ENCODE measurements around the gene MATN1. TPM values are rescaled to one million over a fixed set of nuclear protein-coding genes. Genes with fewer than 3 reads are reported as not detected.

MATN1 gene
- total and polyA plus RNA-seq, 2 experiments from 2014 or later: 0.32 TPM; not detected in 1

GRCh38 chr1:30743584-30744059 is 20.2 kb upstream of the MATN1 start:
- Histone ChIP-seq H3F3A (ENCODE audit: insufficient read depth) (no peaks in the 10 kb centered on the region), H3K4me1 (ENCODE audit: insufficient read depth) (no peaks in the 10 kb centered on the region; the same call in 1 of the 2 replicates), H3K9ac (no peak overlapping the region), H3K79me2 (ENCODE audit: insufficient read depth) (no peaks in the 10 kb centered on the region), H3K27ac (no peak overlapping the region), H3K9me2 (ENCODE audit: insufficient read depth) (no peaks in the 10 kb centered on the region), H3K4me3 (no peak overlapping the region), H3K4me2 (ENCODE audit: unreplicated experiment) (no peak overlapping the region), H3K27me3 (replicated peaks; ENCODE audit: insufficient read depth) (no peaks in the 10 kb centered on the region; the same call in 1 of the 2 replicates), H4K20me1 (ENCODE audit: insufficient read depth) (no peaks in the 10 kb centered on the region), H3K36me3 (ENCODE audit: low read depth) (no peaks in the 10 kb centered on the region), H3K9me3 (ENCODE audit: low read depth) (no peaks in the 10 kb centered on the region), H2AFZ (no peak overlapping the region)
- no peak for DNase-seq
- in situ Hi-C loops (cut with MboI): no loop called here
- no peak for TF ChIP-seq EZH2 (IDR thresholded peaks at IDR 0.05; ENCODE audit: insufficient read depth, poor library complexity, severe bottlenecking)
- no peak for TF ChIP-seq EZH2phosphoT487 (IDR thresholded peaks at IDR 0.05; ENCODE audit: insufficient read depth, low read depth)
- 48 to 53% methylated on average over 4 of the region's 4 CpGs for whole genome bisulfite sequencing, 2 experiments (ENCODE audit: low coverage in 1 of 2, low lambda C conversion rate in 2 of 2, missing lambda C conversion rate in 2 of 2)

- H3K27ac ChIP-seq: no peak overlapping the region
- no peak for DNase-seq
- H3K4me3 ChIP-seq: no peak overlapping the region
- TF ChIP-seq EZH2 (IDR thresholded peaks at IDR 0.05; ENCODE audit: insufficient read depth, poor library complexity, severe bottlenecking) (no peak), EZH2phosphoT487 (IDR thresholded peaks at IDR 0.05; ENCODE audit: insufficient read depth, low read depth) (no peak)
- H3K4me2 ChIP-seq (ENCODE audit: unreplicated experiment): no peak overlapping the region
- H3K79me2 ChIP-seq (ENCODE audit: insufficient read depth): no peaks in the 10 kb centered on the region
- H3K4me1 ChIP-seq (ENCODE audit: insufficient read depth): no peaks in the 10 kb centered on the region
- H3K9me2 ChIP-seq (ENCODE audit: insufficient read depth): no peaks in the 10 kb centered on the region
- H3K27me3 ChIP-seq (replicated peaks; ENCODE audit: insufficient read depth): no peaks in the 10 kb centered on the region; the same call in 1 of the 2 replicates
- in situ Hi-C loops (cut with MboI): no loop called here
- WGBS, 2 experiments (ENCODE audit: low coverage in 1 of 2, low lambda C conversion rate in 2 of 2, missing lambda C conversion rate in 2 of 2): 67 to 69% methylated on average over 3 of the region's 3 CpGs
- no peaks in the 10 kb centered on the region for H3K9me3 ChIP-seq (ENCODE audit: low read depth)
- no peaks in the 10 kb centered on the region for H3K36me3 ChIP-seq (ENCODE audit: low read depth)
- no peaks in the 10 kb centered on the region for H4K20me1 ChIP-seq (ENCODE audit: insufficient read depth)
- no peaks in the 10 kb centered on the region for H3F3A ChIP-seq (ENCODE audit: insufficient read depth)
- H3K9ac ChIP-seq: no peak overlapping the region
- H2AFZ ChIP-seq: no peak overlapping the region
These were observed 19.7 kb upstream of the MATN1 start for GRCh38 chr1:30742963-30743559.

GRCh38 chr1:30742300-30742962 is 19.0 kb upstream of the MATN1 start:
- in situ Hi-C loops (cut with MboI): no loop called here
- no peak overlapping the region for H3K4me2 ChIP-seq (ENCODE audit: unreplicated experiment)
- H3K4me1 ChIP-seq (ENCODE audit: insufficient read depth): no peaks in the 10 kb centered on the region
- no peak overlapping the region for H2AFZ ChIP-seq
- 61 to 64% methylated on average over 11 of the region's 11 CpGs for WGBS, 2 experiments (ENCODE audit: low coverage in 1 of 2, low lambda C conversion rate in 2 of 2, missing lambda C conversion rate in 2 of 2)
- no peaks in the 10 kb centered on the region for H4K20me1 ChIP-seq (ENCODE audit: insufficient read depth)
- no peaks in the 10 kb centered on the region for H3F3A ChIP-seq (ENCODE audit: insufficient read depth)
- no peak overlapping the region for H3K27ac ChIP-seq
- no peak overlapping the region for H3K4me3 ChIP-seq
- no peaks in the 10 kb centered on the region for H3K36me3 ChIP-seq (ENCODE audit: low read depth)
- DNase-seq: no peak
- no peak overlapping the region for H3K9ac ChIP-seq
- no peaks in the 10 kb centered on the region for H3K9me3 ChIP-seq (ENCODE audit: low read depth)
- no peak for TF ChIP-seq EZH2 (IDR thresholded peaks at IDR 0.05; ENCODE audit: insufficient read depth, poor library complexity, severe bottlenecking)
- no peak for TF ChIP-seq EZH2phosphoT487 (IDR thresholded peaks at IDR 0.05; ENCODE audit: insufficient read depth, low read depth)
- no peaks in the 10 kb centered on the region for H3K9me2 ChIP-seq (ENCODE audit: insufficient read depth)
- no peaks in the 10 kb centered on the region for H3K79me2 ChIP-seq (ENCODE audit: insufficient read depth)
- H3K27me3 ChIP-seq (replicated peaks; ENCODE audit: insufficient read depth): no peaks in the 10 kb centered on the region; the same call in 1 of the 2 replicates

GRCh38 chr1:30741239-30741894 is 18.0 kb upstream of the MATN1 start:
- Histone ChIP-seq H3K36me3 (ENCODE audit: low read depth) (no peaks in the 10 kb centered on the region), H3K4me3 (no peak overlapping the region), H3K9ac (no peak overlapping the region), H2AFZ (no peak overlapping the region), H3K79me2 (ENCODE audit: insufficient read depth) (no peaks in the 10 kb centered on the region), H3K9me3 (ENCODE audit: low read depth) (no peaks in the 10 kb centered on the region), H3K27me3 (replicated peaks; ENCODE audit: insufficient read depth) (no peaks in the 10 kb centered on the region; the same call in 1 of the 2 replicates), H3F3A (ENCODE audit: insufficient read depth) (no peaks in the 10 kb centered on the region), H3K4me1 (ENCODE audit: insufficient read depth) (no peaks in the 10 kb centered on the region), H3K27ac (no peak overlapping the region), H3K4me2 (ENCODE audit: unreplicated experiment) (no peak overlapping the region), H3K9me2 (ENCODE audit: insufficient read depth) (no peaks in the 10 kb centered on the region), H4K20me1 (ENCODE audit: insufficient read depth) (no peaks in the 10 kb centered on the region)
- WGBS, 2 experiments (ENCODE audit: low coverage in 1 of 2, low lambda C conversion rate in 2 of 2, missing lambda C conversion rate in 2 of 2): 77 to 78% methylated on average over 12 of the region's 12 CpGs
- in situ Hi-C loops (cut with MboI): no loop called here
- no peak for DNase-seq
- TF ChIP-seq EZH2 (IDR thresholded peaks at IDR 0.05; ENCODE audit: insufficient read depth, poor library complexity, severe bottlenecking) (no peak), EZH2phosphoT487 (IDR thresholded peaks at IDR 0.05; ENCODE audit: insufficient read depth, low read depth) (no peak)
